DOHH2 (cell line): ENCODE results near the gene ZNF737.

Experiments
- CTCF ChIP-seq: fragments of 200-600 bp; sonication (generic); IDR thresholded peaks from one replicate; pipeline ENCODE4 v1.5.1; 2014; ENCODE audit warnings: antibody characterized with exemption, mild to moderate bottlenecking, low read depth, low read length; ENCODE audit not compliant: poor library complexity, severe bottlenecking
- EZH2phosphoT487 ChIP-seq: fragments of 200-600 bp; sonication (generic); IDR thresholded peaks from 2 replicates; pipeline ENCODE4 v1.6.1; 2017; ENCODE audit warnings: borderline replicate concordance, mild to moderate bottlenecking, antibody characterized with exemption, low read length, moderate library complexity, mixed read lengths

- TF ChIP-seq CTCF (no peak), EZH2phosphoT487 (no peak)
Observed at GRCh38 chr19:20503476-20503875, 62.1 kb downstream of the ZNF737 start.
